ENCODE measurements around the gene BCL7A.

Gene BCL7A

DNA sequence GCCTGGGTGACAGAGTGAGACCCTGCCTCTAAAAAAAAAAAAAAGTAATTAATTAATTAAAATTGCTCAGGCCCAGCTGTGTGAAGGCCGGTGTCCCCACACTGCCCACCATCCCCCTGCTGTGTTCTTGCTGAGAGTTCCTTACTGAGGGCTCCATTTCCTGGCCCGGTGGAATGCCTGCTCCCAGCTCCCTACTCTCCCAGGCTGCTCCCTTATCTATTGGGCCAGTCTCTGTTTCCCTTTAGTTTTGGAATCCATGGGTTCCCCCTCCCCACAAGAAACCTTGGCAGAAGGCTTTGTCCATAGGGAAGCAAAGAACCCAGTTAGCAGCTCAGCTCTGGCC is 75.9 kb downstream of the BCL7A start:
- Histone ChIP-seq H3K27me3 (no peaks in the 10 kb centered on the region), H3K4me1 (peaks cover 21% of the 10 kb centered on the region), H3K9me3 (peaks cover 2% of the 10 kb centered on the region; the same call in 1 of the 2 replicates), H3K4me3 (ENCODE audit: low read depth, low read length) (no peak overlapping the region), H3K36me3 (no peaks in the 10 kb centered on the region; the same call in 1 of the 2 replicates)
- TF ChIP-seq, protein P1, sequence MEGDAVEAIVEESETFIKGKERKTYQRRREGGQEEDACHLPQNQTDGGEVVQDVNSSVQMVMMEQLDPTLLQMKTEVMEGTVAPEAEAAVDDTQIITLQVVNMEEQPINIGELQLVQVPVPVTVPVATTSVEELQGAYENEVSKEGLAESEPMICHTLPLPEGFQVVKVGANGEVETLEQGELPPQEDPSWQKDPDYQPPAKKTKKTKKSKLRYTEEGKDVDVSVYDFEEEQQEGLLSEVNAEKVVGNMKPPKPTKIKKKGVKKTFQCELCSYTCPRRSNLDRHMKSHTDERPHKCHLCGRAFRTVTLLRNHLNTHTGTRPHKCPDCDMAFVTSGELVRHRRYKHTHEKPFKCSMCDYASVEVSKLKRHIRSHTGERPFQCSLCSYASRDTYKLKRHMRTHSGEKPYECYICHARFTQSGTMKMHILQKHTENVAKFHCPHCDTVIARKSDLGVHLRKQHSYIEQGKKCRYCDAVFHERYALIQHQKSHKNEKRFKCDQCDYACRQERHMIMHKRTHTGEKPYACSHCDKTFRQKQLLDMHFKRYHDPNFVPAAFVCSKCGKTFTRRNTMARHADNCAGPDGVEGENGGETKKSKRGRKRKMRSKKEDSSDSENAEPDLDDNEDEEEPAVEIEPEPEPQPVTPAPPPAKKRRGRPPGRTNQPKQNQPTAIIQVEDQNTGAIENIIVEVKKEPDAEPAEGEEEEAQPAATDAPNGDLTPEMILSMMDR (IDR thresholded peaks at IDR 0.05; ENCODE audit: low read depth, low read length), result no peak
- no peak for DNase-seq

DNA sequence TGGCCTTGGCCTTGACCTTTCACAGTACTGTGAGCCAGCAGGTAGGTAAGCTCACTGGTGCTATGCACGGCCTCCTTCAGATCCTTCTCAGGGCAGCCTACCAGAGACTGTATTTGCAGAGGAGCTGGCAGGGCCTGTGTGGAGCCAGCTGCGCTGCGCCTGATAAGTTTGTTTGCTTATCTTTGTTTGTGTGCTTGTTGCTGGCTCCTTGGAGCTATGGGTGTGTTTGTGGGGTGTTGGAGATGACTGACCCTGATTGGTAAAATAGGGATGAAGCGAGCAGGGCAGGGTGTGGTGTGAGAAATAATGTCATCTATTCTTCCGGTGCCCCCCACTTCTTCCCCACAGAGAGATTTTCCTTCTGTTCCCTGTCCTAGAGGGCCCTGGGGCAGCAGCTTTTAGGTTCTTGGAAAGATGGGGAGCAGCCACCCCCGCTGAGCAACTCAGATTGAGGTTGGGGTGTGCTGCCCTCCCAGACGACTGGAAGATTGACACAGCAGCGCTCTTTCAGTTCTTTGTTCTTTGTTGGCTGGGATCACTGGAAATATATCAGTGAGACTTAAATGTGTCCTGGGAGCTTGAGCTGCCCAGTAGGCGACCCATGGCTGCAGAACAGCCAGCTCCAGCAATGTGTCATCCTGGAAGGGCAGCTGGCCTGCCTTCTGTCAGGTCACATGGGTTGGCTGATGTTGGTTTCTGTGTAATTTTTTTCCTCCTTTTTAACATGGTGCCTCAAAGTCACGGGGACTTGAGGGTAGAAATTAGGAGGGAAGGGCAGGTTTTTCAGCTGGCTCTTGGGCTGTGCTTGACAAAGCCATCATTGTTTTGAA is 76.5 kb downstream of the BCL7A start:
- no peak overlapping the region for H3K4me3 ChIP-seq (ENCODE audit: low read depth, low read length)

DNA sequence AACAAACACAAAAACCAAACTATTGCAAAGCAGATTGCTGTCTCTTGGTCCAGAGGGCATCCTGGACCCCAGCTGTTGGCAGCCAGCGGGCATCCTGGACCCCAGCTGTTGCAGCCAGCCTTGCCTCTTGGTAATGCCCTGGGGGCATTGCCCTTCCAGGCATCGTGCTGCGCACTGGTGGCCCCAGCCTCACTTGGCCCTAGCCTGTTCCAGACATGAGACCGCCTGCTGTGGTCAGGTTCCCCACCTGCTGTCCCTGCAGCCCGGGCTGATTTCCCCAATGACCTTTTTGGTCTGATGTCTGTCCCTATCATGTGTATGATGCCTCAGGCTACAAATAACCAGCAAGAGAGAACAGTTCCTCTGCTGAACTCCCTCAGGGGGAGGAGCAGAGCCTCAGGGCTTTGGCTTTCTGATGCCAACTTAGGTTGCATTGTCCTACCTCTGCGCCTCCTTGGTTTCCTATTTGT is 77.6 kb downstream of the BCL7A start:
- TF ChIP-seq, protein P1 (IDR thresholded peaks at IDR 0.05; ENCODE audit: low read depth, low read length), result no peak
- no peak for DNase-seq
- Histone ChIP-seq H3K4me3 (ENCODE audit: low read depth, low read length) (no peak overlapping the region), H3K36me3 (no peaks in the 10 kb centered on the region; the same call in 1 of the 2 replicates), H3K27me3 (no peaks in the 10 kb centered on the region), H3K4me1 (peaks cover 21% of the 10 kb centered on the region), H3K9me3 (no peaks in the 10 kb centered on the region; the same call in 1 of the 2 replicates)

More for the DNA sequence above, 76.5 kb downstream of the BCL7A start:
- TF ChIP-seq, protein P1 (IDR thresholded peaks at IDR 0.05; ENCODE audit: low read depth, low read length), result no peak
- H3K27me3 ChIP-seq, result no peaks in the 10 kb centered on the region
- H3K4me1 ChIP-seq, result peaks cover 21% of the 10 kb centered on the region
- peaks cover 2% of the 10 kb centered on the region; the same call in 1 of the 2 replicates for H3K9me3 ChIP-seq
- peak; percentile 62 for DNase-seq
- H3K36me3 ChIP-seq, result no peaks in the 10 kb centered on the region; the same call in 1 of the 2 replicates

DNA sequence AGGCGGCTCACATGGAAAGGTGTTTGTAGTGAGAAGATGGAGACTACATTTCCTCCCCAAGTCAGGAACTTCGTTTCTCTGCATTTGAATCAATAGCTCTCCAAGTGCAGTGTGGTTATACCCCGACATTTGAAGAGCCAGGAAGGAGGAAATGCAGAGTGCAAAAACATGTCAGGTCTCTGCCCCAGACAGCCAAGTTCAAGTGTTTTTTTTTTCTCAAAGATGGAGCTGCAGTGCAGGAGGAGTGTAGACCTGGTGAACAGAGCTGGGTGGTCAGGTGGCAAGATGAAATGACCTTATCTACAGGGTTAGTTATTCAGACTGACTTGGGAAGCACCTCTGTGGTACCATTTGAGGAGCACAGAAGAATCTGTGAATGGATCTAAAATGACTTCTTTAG is 78.2 kb downstream of the BCL7A start:
- peaks cover 21% of the 10 kb centered on the region for H3K4me1 ChIP-seq

DNA sequence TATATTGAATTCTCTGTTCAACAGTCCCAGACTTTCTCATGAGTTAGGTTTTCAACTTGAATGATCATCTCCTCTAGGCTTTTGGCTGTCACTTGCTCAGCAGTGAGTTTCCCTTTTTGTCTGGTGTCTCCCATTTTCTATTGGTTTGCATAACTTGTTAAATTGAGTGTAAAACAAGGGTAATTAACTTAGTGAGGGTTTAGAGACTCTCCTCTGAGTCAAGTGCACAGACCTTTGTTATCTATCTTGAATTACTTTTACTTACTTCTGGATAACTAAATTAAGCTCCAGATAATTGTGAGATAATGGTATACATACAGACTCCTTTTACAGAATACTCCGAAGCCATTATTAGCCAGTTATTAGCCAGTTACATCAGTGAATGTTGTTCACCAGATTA is 78.9 kb downstream of the BCL7A start:
- H3K36me3 ChIP-seq, result no peaks in the 10 kb centered on the region; the same call in 1 of the 2 replicates
- DNase-seq, result no peak
- H3K27me3 ChIP-seq, result no peaks in the 10 kb centered on the region
- H3K4me3 ChIP-seq (ENCODE audit: low read depth, low read length), result no peak overlapping the region
- H3K4me1 ChIP-seq, result peaks cover 21% of the 10 kb centered on the region
- no peaks in the 10 kb centered on the region for H3K9me3 ChIP-seq
- TF ChIP-seq, protein P1 (IDR thresholded peaks at IDR 0.05; ENCODE audit: low read depth, low read length), result no peak

More for the DNA sequence above, 78.2 kb downstream of the BCL7A start:
- DNase-seq, result no peak
- H3K4me3 ChIP-seq (ENCODE audit: low read depth, low read length), result no peak overlapping the region
- H3K27me3 ChIP-seq, result no peaks in the 10 kb centered on the region
- no peaks in the 10 kb centered on the region for H3K9me3 ChIP-seq
- TF ChIP-seq, protein P1 (IDR thresholded peaks at IDR 0.05; ENCODE audit: low read depth, low read length), result no peak
- H3K36me3 ChIP-seq, result no peaks in the 10 kb centered on the region; the same call in 1 of the 2 replicates

DNA sequence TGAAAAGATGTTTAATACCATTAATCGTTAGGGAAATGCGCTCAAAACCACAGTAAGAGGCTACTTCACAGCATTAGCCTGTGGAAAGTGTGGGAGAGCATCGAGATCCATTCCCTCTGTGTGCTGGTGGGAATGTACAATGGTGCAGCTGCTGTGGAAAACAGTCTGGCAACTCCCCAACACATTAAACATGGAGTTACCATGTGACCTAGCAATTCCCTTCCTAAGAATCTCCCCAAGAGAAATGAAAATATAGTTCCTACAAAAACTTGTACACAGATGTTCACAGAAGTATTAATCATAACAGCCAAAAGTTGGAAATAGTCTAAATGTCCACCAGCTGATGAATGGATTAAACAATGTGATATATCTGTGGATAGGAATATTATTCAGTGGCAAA is 80.6 kb downstream of the BCL7A start:
- H3K4me3 ChIP-seq (ENCODE audit: low read depth, low read length), result no peak overlapping the region
- H3K4me1 ChIP-seq, result peaks cover 21% of the 10 kb centered on the region
- TF ChIP-seq, protein P1 (IDR thresholded peaks at IDR 0.05; ENCODE audit: low read depth, low read length), result no peak
- H3K36me3 ChIP-seq, result no peaks in the 10 kb centered on the region; the same call in none of the 2 replicates
- no peaks in the 10 kb centered on the region for H3K27me3 ChIP-seq
- H3K9me3 ChIP-seq, result no peaks in the 10 kb centered on the region
- no peak for DNase-seq

Data from BE2C (cell line).